Neuronal stem cell (in vitro differentiated cells): ENCODE measurements around the gene FCRL2.
"Not testable (repeated sequence)": the region's sequence is repeated elsewhere in the genome, so short reads cannot be mapped to it uniquely, and the experiment has no call there.

Experiments
- DNase-seq: peaks from one replicate; pipeline ENCODE4 v3.0.0-alpha.2; 2013; ENCODE audit warnings: low spot score
- H2AFZ ChIP-seq: one replicate; pipeline ENCODE4 v1.6.1; 2013; ENCODE audit warnings: mild to moderate bottlenecking, low read length, inconsistent platforms
- H2AK5ac ChIP-seq: 2 replicates; pipeline ENCODE4 v1.6.1; 2013; ENCODE audit warnings: low read depth, mild to moderate bottlenecking, inconsistent platforms, low read length, moderate library complexity, mixed read lengths
- H2BK120ac ChIP-seq: 2 replicates; pipeline ENCODE4 v1.6.1; 2013; ENCODE audit warnings: low read depth, mild to moderate bottlenecking, inconsistent platforms, low read length, moderate library complexity, mixed read lengths
- H2BK12ac ChIP-seq: one replicate; pipeline ENCODE4 v1.6.1; 2013; ENCODE audit warnings: low read length, inconsistent platforms
- H2BK15ac ChIP-seq: 2 replicates; pipeline ENCODE4 v1.6.1; 2013; ENCODE audit warnings: mild to moderate bottlenecking, low read length, inconsistent platforms, mixed read lengths
- H2BK5ac ChIP-seq: one replicate; pipeline ENCODE4 v1.6.1; 2013; ENCODE audit warnings: inconsistent platforms, mild to moderate bottlenecking, low read length, moderate library complexity
- H3K14ac ChIP-seq: one replicate; pipeline ENCODE4 v1.6.1; 2013; ENCODE audit warnings: low read length, inconsistent platforms
- H3K18ac ChIP-seq: 2 replicates; pipeline ENCODE4 v1.6.1; 2013; ENCODE audit warnings: low read length, inconsistent platforms
- H3K23ac ChIP-seq: 2 replicates; pipeline ENCODE4 v1.6.1; 2013; ENCODE audit warnings: low read depth, mild to moderate bottlenecking, mixed read lengths, low read length, inconsistent platforms; ENCODE audit not compliant: poor library complexity
- H3K27ac ChIP-seq: replicated peaks from 3 replicates; pipeline ENCODE4 v1.5.1; 2013; ENCODE audit warnings: low read length, inconsistent platforms
- H3K27me3 ChIP-seq, 3 experiments: 2 replicates each; pipeline ENCODE4 v1.6.1; 2013; ENCODE audit warnings: low read length in 3 of 3, mild to moderate bottlenecking in 2 of 3, inconsistent platforms in 1 of 3, low read depth in 1 of 3, mixed read lengths in 1 of 3, moderate library complexity in 1 of 3; ENCODE audit not compliant: control insufficient read depth in 3 of 3, insufficient read depth in 3 of 3
- H3K36me3 ChIP-seq, 2 donors: replicated peaks in 1 of 2; 2 replicates each; pipeline ENCODE4 v1.6.1; 2013; ENCODE audit warnings: low read length in 2 of 2; ENCODE audit not compliant: control insufficient read depth in 2 of 2, insufficient read depth in 2 of 2
- H3K4ac ChIP-seq: 2 replicates; pipeline ENCODE4 v1.6.1; 2013; ENCODE audit warnings: inconsistent platforms, mild to moderate bottlenecking, low read length, moderate library complexity
- H3K4me1 ChIP-seq, 2 donors: 1 replicate in 1 of 2; 2 replicates in 1 of 2; pipeline ENCODE4 v1.6.1; 2013; ENCODE audit warnings: low read length in 2 of 2, low read depth in 1 of 2; ENCODE audit not compliant: control insufficient read depth in 2 of 2, insufficient read depth in 1 of 2
- H3K4me2 ChIP-seq: one replicate; pipeline ENCODE4 v1.6.1; 2013; ENCODE audit warnings: mild to moderate bottlenecking, low read length, inconsistent platforms; ENCODE audit not compliant: insufficient read depth, poor library complexity, severe bottlenecking
- H3K4me3 ChIP-seq, 2 donors: 2 replicates each; pipeline ENCODE4 v1.5.1; 2013; ENCODE audit warnings: low read length in 2 of 2, mild to moderate bottlenecking in 2 of 2, inconsistent platforms in 1 of 2, moderate library complexity in 1 of 2
- H3K79me1 ChIP-seq: one replicate; pipeline ENCODE4 v1.6.1; 2013; ENCODE audit warnings: low read depth, mild to moderate bottlenecking, inconsistent platforms, low read length, moderate library complexity
- H3K9ac ChIP-seq: one replicate; pipeline ENCODE4 v1.6.1; 2013; ENCODE audit warnings: mild to moderate bottlenecking, low read depth, low read length, inconsistent platforms; ENCODE audit not compliant: poor library complexity
- H3K9me3 ChIP-seq, 2 donors: replicated peaks in 1 of 2; 2 replicates each; pipeline versions ENCODE3 to v1.6.1; 2013; ENCODE audit warnings: low read length in 2 of 2, mild to moderate bottlenecking in 2 of 2, inconsistent platforms in 1 of 2, low read depth in 1 of 2, mixed read lengths in 1 of 2, moderate library complexity in 1 of 2; ENCODE audit not compliant: control insufficient read depth in 2 of 2, insufficient read depth in 1 of 2
- H4K8ac ChIP-seq: one replicate; pipeline ENCODE4 v1.6.1; 2013; ENCODE audit warnings: low read depth, mild to moderate bottlenecking, inconsistent platforms, low read length, moderate library complexity
- H4K91ac ChIP-seq: one replicate; pipeline ENCODE4 v1.6.1; 2013; ENCODE audit warnings: low read length, low read depth, mild to moderate bottlenecking, inconsistent platforms; ENCODE audit not compliant: poor library complexity
- WGBS, 2 donors: extraction: QIAGEN DNeasy Blood & Tissue Kit; methylation state at CpG; one replicate each; pipeline ENCODE4 v1.1.7; 2013; ENCODE audit warnings: missing lambda C conversion rate in 2 of 2, mixed read lengths in 1 of 2; ENCODE audit not compliant: insufficient read length in 2 of 2, insufficient replicate concordance in 1 of 2; ENCODE audit errors: extremely low coverage in 2 of 2; 5-methylcytosine and 5-hydroxymethylcytosine counted together

The FCRL2 gene

GRCh38 chr1:157735991-157736390, 40.9 kb downstream of the FCRL2 start:
- not testable (repeated sequence) for H4K8ac ChIP-seq, H3K36me3 ChIP-seq, H2AFZ ChIP-seq, H2BK15ac ChIP-seq, H3K4me3 ChIP-seq, H2BK120ac ChIP-seq, H2AK5ac ChIP-seq, H3K23ac ChIP-seq, H3K4me1 ChIP-seq, H2BK5ac ChIP-seq, H3K9me3 ChIP-seq, H4K91ac ChIP-seq, DNase-seq, H3K18ac ChIP-seq, H3K14ac ChIP-seq, H3K79me1 ChIP-seq, H3K9ac ChIP-seq, H3K27ac ChIP-seq, H3K4ac ChIP-seq, H3K4me2 ChIP-seq, H2BK12ac ChIP-seq, H3K27me3 ChIP-seq
- WGBS, 2 donors: no CpG with 5 or more reads among the region's 5 CpGs

GRCh38 chr1:157734321-157734720, 42.6 kb downstream of the FCRL2 start:
- H2AK5ac ChIP-seq: no peak overlapping the region
- no peak overlapping the region for H3K27ac ChIP-seq
- H3K4ac ChIP-seq: no peak overlapping the region
- H3K4me3 ChIP-seq: no peak overlapping the region
- H3K9me3 ChIP-seq: no peaks in the 10 kb centered on the region
- no peak overlapping the region for H3K14ac ChIP-seq
- no peak overlapping the region for H2BK15ac ChIP-seq
- no peak overlapping the region for H2AFZ ChIP-seq
- no peak overlapping the region for H2BK120ac ChIP-seq
- no peak overlapping the region for H3K18ac ChIP-seq
- no peak overlapping the region for H3K9ac ChIP-seq
- H4K8ac ChIP-seq: no peak overlapping the region
- H3K4me2 ChIP-seq: no peak overlapping the region
- no peak overlapping the region for H3K23ac ChIP-seq
- H3K79me1 ChIP-seq: no peaks in the 10 kb centered on the region
- no peak overlapping the region for H2BK5ac ChIP-seq
- H3K27me3 ChIP-seq: no peaks in the 10 kb centered on the region
- no peak overlapping the region for H2BK12ac ChIP-seq
- no peaks in the 10 kb centered on the region for H3K36me3 ChIP-seq
- no peak for DNase-seq
- H4K91ac ChIP-seq: no peak overlapping the region
- WGBS, 2 donors: no CpG with 5 or more reads among the region's 1 CpG
- peaks cover 0 to under 1% of the 10 kb centered on the region in 2 donors for H3K4me1 ChIP-seq

GRCh38 chr1:157732755-157733154, 44.2 kb downstream of the FCRL2 start:
- Histone ChIP-seq H2AFZ (no peak overlapping the region), H2AK5ac (no peak overlapping the region), H3K36me3 (no peaks in the 10 kb centered on the region), H2BK12ac (no peak overlapping the region), H3K9me3 (no peaks in the 10 kb centered on the region), H3K14ac (no peak overlapping the region), H4K8ac (no peak overlapping the region), H3K4me1 (no peaks in the 10 kb centered on the region), H3K27me3 (no peaks in the 10 kb centered on the region), H4K91ac (no peak overlapping the region), H3K9ac (no peak overlapping the region), H2BK5ac (no peak overlapping the region), H3K4ac (no peak overlapping the region), H3K23ac (no peak overlapping the region), H3K4me2 (no peak overlapping the region), H2BK15ac (no peak overlapping the region), H3K27ac (no peak overlapping the region), H3K18ac (no peak overlapping the region), H3K4me3 (no peak overlapping the region), H3K79me1 (no peaks in the 10 kb centered on the region), H2BK120ac (no peak overlapping the region)
- no peak for DNase-seq
- no CpG with 5 or more reads among the region's 3 CpGs for WGBS, 2 donors

- Histone ChIP-seq H3K4me3 (no peak overlapping the region), H2AFZ (no peak overlapping the region), H4K8ac (no peak overlapping the region), H3K27me3 (no peaks in the 10 kb centered on the region), H3K4me2 (no peak overlapping the region), H4K91ac (no peak overlapping the region), H2BK15ac (no peak overlapping the region), H3K9ac (no peak overlapping the region), H2BK120ac (no peak overlapping the region), H2BK5ac (no peak overlapping the region), H3K23ac (no peak overlapping the region), H3K27ac (no peak overlapping the region), H3K14ac (no peak overlapping the region), H3K9me3 (peaks cover 0 to 7% of the 10 kb centered on the region in 2 donors), H3K18ac (no peak overlapping the region), H3K4me1 (no peaks in the 10 kb centered on the region), H3K4ac (no peak overlapping the region), H2BK12ac (no peak overlapping the region), H2AK5ac (no peak overlapping the region), H3K79me1 (no peaks in the 10 kb centered on the region), H3K36me3 (no peaks in the 10 kb centered on the region)
- no CpG with 5 or more reads among the region's 2 CpGs for WGBS, 2 donors
- no peak for DNase-seq
These were observed 51.7 kb downstream of the FCRL2 start for GRCh38 chr1:157725221-157725577.
